ENCODE results near the gene CHP2.
"Not testable (repeated sequence)": the region's sequence is repeated elsewhere in the genome, so short reads cannot be mapped to it uniquely, and the experiment has no call there.

CHP2 gene

DNA sequence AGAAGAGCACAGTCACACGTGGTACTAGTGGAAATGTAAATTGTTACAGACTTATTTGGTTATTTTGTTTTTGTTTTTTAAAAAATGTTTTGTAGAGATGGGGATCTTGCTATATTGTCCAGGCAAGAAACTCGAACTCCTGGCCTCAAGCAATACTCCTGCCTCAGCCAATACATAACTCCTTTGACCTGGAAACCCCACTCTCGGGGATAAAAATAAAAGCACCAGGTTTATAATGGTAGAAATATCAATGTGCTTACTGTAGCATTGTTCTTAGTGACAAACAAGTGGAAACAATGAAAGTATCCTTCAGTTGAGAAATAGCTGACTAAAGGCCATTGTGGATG is 30.1 kb upstream of the CHP2 start:
- H3K4me1 ChIP-seq (ENCODE audit: control insufficient read depth, insufficient read depth, low read length) = peaks cover 4% of the 10 kb centered on the region
- no peak overlapping the region for H3K4me3 ChIP-seq (ENCODE audit: low read depth, low read length)
- H3K9ac ChIP-seq (ENCODE audit: low read depth, low read length) = no peak overlapping the region
- no peaks in the 10 kb centered on the region for H3K9me3 ChIP-seq (ENCODE audit: control insufficient read depth, insufficient read depth, low read length)
- no peak overlapping the region for H3K27ac ChIP-seq (ENCODE audit: low read depth, low read length)
- no peaks in the 10 kb centered on the region for H3K27me3 ChIP-seq (ENCODE audit: control insufficient read depth, insufficient read depth, low read length)
- no peaks in the 10 kb centered on the region for H3K36me3 ChIP-seq (ENCODE audit: control insufficient read depth, insufficient read depth, low read length)

DNA sequence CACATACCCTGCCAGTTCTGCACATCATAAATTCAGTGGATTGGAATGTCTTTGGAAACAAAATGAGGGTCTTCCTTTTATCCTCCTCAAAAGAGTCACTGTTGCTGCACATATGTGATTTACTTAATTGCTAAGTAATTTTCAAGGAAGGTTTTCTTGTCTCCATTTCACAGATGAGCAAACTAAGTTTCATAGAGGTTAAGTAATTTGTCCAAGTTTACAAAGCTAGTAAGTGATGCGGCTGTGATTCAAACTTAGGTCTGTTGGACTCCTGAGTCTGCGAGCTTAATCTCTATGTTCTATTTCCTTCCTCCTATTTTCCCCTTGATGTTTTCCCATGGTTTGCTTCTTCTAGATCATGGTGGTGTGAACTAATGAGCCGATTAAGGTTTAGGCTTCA is 28.1 kb upstream of the CHP2 start:
- Histone ChIP-seq H3K9ac (ENCODE audit: low read depth, low read length) (no peak overlapping the region), H3K4me3 (ENCODE audit: low read depth, low read length) (no peak overlapping the region), H3K36me3 (ENCODE audit: control insufficient read depth, insufficient read depth, low read length) (no peaks in the 10 kb centered on the region), H3K27me3 (ENCODE audit: control insufficient read depth, insufficient read depth, low read length) (no peaks in the 10 kb centered on the region), H3K9me3 (ENCODE audit: control insufficient read depth, insufficient read depth, low read length) (no peaks in the 10 kb centered on the region), H3K4me1 (ENCODE audit: control insufficient read depth, insufficient read depth, low read length) (peaks cover 7% of the 10 kb centered on the region), H3K27ac (ENCODE audit: low read depth, low read length) (no peak overlapping the region)

- H3K9ac ChIP-seq (ENCODE audit: low read depth, low read length) = no peak overlapping the region
- peaks cover 7% of the 10 kb centered on the region for H3K4me1 ChIP-seq (ENCODE audit: control insufficient read depth, insufficient read depth, low read length)
- H3K9me3 ChIP-seq (ENCODE audit: control insufficient read depth, insufficient read depth, low read length) = no peaks in the 10 kb centered on the region
- H3K36me3 ChIP-seq (ENCODE audit: control insufficient read depth, insufficient read depth, low read length) = no peaks in the 10 kb centered on the region
- no peaks in the 10 kb centered on the region for H3K27me3 ChIP-seq (ENCODE audit: control insufficient read depth, insufficient read depth, low read length)
- no peak overlapping the region for H3K4me3 ChIP-seq (ENCODE audit: low read depth, low read length)
- no peak overlapping the region for H3K27ac ChIP-seq (ENCODE audit: low read depth, low read length)
Observed at GRCh38 chr16:23728112-23728477, 26.7 kb upstream of the CHP2 start.

- H3K9ac ChIP-seq (ENCODE audit: low read depth, low read length) = no peak overlapping the region
- no peaks in the 10 kb centered on the region for H3K27me3 ChIP-seq (ENCODE audit: control insufficient read depth, insufficient read depth, low read length)
- H3K4me3 ChIP-seq (ENCODE audit: low read depth, low read length) = no peak overlapping the region
- H3K4me1 ChIP-seq (ENCODE audit: control insufficient read depth, insufficient read depth, low read length) = peaks cover 7% of the 10 kb centered on the region
- H3K9me3 ChIP-seq (ENCODE audit: control insufficient read depth, insufficient read depth, low read length) = no peaks in the 10 kb centered on the region
- H3K27ac ChIP-seq (ENCODE audit: low read depth, low read length) = no peak overlapping the region
- H3K36me3 ChIP-seq (ENCODE audit: control insufficient read depth, insufficient read depth, low read length) = no peaks in the 10 kb centered on the region
Observed at GRCh38 chr16:23729503-23730424, 25.1 kb upstream of the CHP2 start.

DNA sequence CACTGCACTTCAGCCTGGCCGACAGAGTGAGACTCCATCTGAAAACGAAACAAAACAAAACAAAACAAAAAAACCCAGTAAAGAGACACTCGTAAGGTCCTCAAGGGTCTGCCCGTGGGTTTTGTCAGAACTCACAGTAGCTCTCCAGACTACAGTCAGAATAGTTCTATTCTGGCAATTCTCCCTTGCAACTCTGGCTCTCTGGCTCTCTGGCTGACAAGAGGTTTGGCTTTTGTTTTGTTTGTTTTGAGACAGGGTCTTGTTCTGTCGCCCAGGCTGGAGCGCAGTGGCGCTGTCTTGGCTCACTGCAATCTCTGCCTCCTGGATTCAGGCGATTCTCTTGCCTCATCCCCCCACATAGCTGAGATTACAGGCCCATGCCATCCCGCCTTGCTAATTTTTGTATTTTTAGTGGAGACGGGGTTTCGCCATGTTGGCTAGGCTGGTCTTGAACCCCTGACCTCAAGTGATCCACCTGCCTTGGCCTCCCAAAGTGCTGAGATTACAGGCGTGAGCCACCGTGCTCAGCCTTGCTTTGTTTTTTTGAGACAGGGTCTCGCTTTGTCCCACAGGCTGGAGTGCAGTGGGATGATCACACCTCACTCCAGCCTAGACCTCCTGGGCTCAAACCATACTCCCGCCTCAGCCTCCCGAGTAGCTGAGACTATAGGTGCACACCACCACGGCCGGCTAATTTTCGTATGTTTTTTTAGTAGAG is 20.5 kb upstream of the CHP2 start:
- peaks cover 7% of the 10 kb centered on the region for H3K4me1 ChIP-seq (ENCODE audit: control insufficient read depth, insufficient read depth, low read length)
- no peaks in the 10 kb centered on the region for H3K9me3 ChIP-seq (ENCODE audit: control insufficient read depth, insufficient read depth, low read length)
- no peaks in the 10 kb centered on the region for H3K36me3 ChIP-seq (ENCODE audit: control insufficient read depth, insufficient read depth, low read length)
- no peak overlapping the region for H3K4me3 ChIP-seq (ENCODE audit: low read depth, low read length)
- no peak overlapping the region for H3K27ac ChIP-seq (ENCODE audit: low read depth, low read length)
- H3K27me3 ChIP-seq (ENCODE audit: control insufficient read depth, insufficient read depth, low read length) = no peaks in the 10 kb centered on the region
- no peak overlapping the region for H3K9ac ChIP-seq (ENCODE audit: low read depth, low read length)

GRCh38 chr16:23737423-23738028 is 17.3 kb upstream of the CHP2 start:
- H3K27me3 ChIP-seq (ENCODE audit: control insufficient read depth, insufficient read depth, low read length); H3K27ac ChIP-seq (ENCODE audit: low read depth, low read length); H3K9me3 ChIP-seq (ENCODE audit: control insufficient read depth, insufficient read depth, low read length): not testable (repeated sequence)

GRCh38 chr16:23739516-23739915 is 15.3 kb upstream of the CHP2 start:
- Histone ChIP-seq H3K9me3 (ENCODE audit: control insufficient read depth, insufficient read depth, low read length) (no peaks in the 10 kb centered on the region), H3K36me3 (ENCODE audit: control insufficient read depth, insufficient read depth, low read length) (no peaks in the 10 kb centered on the region), H3K4me3 (ENCODE audit: low read depth, low read length) (no peak overlapping the region), H3K27ac (ENCODE audit: low read depth, low read length) (no peak overlapping the region), H3K9ac (ENCODE audit: low read depth, low read length) (no peak overlapping the region), H3K27me3 (ENCODE audit: control insufficient read depth, insufficient read depth, low read length) (no peaks in the 10 kb centered on the region), H3K4me1 (ENCODE audit: control insufficient read depth, insufficient read depth, low read length) (no peaks in the 10 kb centered on the region)

More at GRCh38 chr16:23737423-23738028, 17.3 kb upstream of the CHP2 start:
- H3K4me3 ChIP-seq (ENCODE audit: low read depth, low read length); H3K4me1 ChIP-seq (ENCODE audit: control insufficient read depth, insufficient read depth, low read length); H3K36me3 ChIP-seq (ENCODE audit: control insufficient read depth, insufficient read depth, low read length); H3K9ac ChIP-seq (ENCODE audit: low read depth, low read length): not testable (repeated sequence)

DNA sequence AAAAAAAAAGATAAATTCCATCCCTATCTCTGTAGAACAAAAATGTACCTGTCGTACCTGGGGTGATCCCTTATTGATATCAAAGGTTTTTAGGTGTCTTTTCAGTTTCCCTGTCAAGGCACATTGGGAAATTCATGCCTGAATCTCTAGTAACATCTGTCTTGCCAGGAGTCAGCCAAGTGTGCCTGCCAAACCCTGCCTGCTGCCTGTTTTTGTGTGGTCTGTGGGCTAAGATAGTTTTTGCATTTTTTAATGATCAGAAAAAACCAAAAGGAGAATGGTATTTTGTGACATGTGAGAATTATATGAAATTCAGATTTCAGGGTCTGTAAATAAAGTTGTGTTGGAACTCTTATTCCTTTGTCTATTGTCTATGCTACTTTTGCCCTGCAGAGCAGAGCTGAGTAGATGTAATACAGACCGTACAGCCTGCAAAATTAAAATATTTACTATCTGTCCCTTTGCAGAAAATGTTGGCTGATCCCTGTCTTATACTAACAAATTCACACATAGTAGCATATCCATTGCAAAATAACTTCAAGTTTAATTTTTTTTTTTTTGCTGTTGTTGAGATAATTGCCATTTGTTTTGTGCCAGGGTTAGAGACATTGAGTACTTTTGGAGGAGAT is 13.0 kb upstream of the CHP2 start:
- no peaks in the 10 kb centered on the region for H3K36me3 ChIP-seq (ENCODE audit: control insufficient read depth, insufficient read depth, low read length)
- no peaks in the 10 kb centered on the region for H3K9me3 ChIP-seq (ENCODE audit: control insufficient read depth, insufficient read depth, low read length)
- H3K9ac ChIP-seq (ENCODE audit: low read depth, low read length) = no peak overlapping the region
- H3K27me3 ChIP-seq (ENCODE audit: control insufficient read depth, insufficient read depth, low read length) = no peaks in the 10 kb centered on the region
- H3K4me1 ChIP-seq (ENCODE audit: control insufficient read depth, insufficient read depth, low read length) = no peaks in the 10 kb centered on the region
- no peak overlapping the region for H3K27ac ChIP-seq (ENCODE audit: low read depth, low read length)
- no peak overlapping the region for H3K4me3 ChIP-seq (ENCODE audit: low read depth, low read length)

- no peak overlapping the region for H3K27ac ChIP-seq (ENCODE audit: low read depth, low read length)
- no peak overlapping the region for H3K4me3 ChIP-seq (ENCODE audit: low read depth, low read length)
- no peaks in the 10 kb centered on the region for H3K4me1 ChIP-seq (ENCODE audit: control insufficient read depth, insufficient read depth, low read length)
- no peaks in the 10 kb centered on the region for H3K36me3 ChIP-seq (ENCODE audit: control insufficient read depth, insufficient read depth, low read length)
- H3K9me3 ChIP-seq (ENCODE audit: control insufficient read depth, insufficient read depth, low read length) = no peaks in the 10 kb centered on the region
- H3K9ac ChIP-seq (ENCODE audit: low read depth, low read length) = no peak overlapping the region
- H3K27me3 ChIP-seq (ENCODE audit: control insufficient read depth, insufficient read depth, low read length) = no peaks in the 10 kb centered on the region
Observed at GRCh38 chr16:23742766-23743165, 12.1 kb upstream of the CHP2 start.

- Histone ChIP-seq H3K36me3 (ENCODE audit: control insufficient read depth, insufficient read depth, low read length) (no peaks in the 10 kb centered on the region), H3K9ac (ENCODE audit: low read depth, low read length) (no peak overlapping the region), H3K27me3 (ENCODE audit: control insufficient read depth, insufficient read depth, low read length) (no peaks in the 10 kb centered on the region), H3K27ac (ENCODE audit: low read depth, low read length) (no peak overlapping the region), H3K4me3 (ENCODE audit: low read depth, low read length) (no peak overlapping the region), H3K9me3 (ENCODE audit: control insufficient read depth, insufficient read depth, low read length) (no peaks in the 10 kb centered on the region), H3K4me1 (ENCODE audit: control insufficient read depth, insufficient read depth, low read length) (no peaks in the 10 kb centered on the region)
Observed at GRCh38 chr16:23745263-23745662, 9.6 kb upstream of the CHP2 start.

All from HUES48 (cell line).